ENCODE results near the gene SPRY1.

GRCh38 chr4:123449362-123449761, 52.8 kb downstream of the SPRY1 start:
- TF ChIP-seq CTCF (conservative IDR thresholded peaks at IDR 0.05; ENCODE audit: low read length) (no peak), EZH2phosphoT487 (IDR thresholded peaks at IDR 0.05; ENCODE audit: borderline replicate concordance) (no peak)

Measured in Loucy (cell line).